Adrenal gland (tissue), 5 donors: ENCODE measurements around the gene PRMT7.

Experiments
- CTCF ChIP-seq, 6 experiments: fragments of 450-650 bp in 4 of 6; fragments of 200-600 bp in 2 of 6; sonication (generic) in 1 of 6; IDR thresholded peaks; 1 replicate in 5 of 6; 2 replicates in 1 of 6; pipeline versions ENCODE4 v1.5.1 to v1.8.0; 2016 to 2021; ENCODE audit warnings: antibody characterized with exemption in 6 of 6, mild to moderate bottlenecking in 2 of 6, moderate library complexity in 1 of 6
- POLR2A ChIP-seq, 2 donors: fragments of 450-650 bp; IDR thresholded peaks; one replicate each; pipeline ENCODE4 v1.6.1; 2017; ENCODE audit warnings: antibody characterized with exemption in 2 of 2, mild to moderate bottlenecking in 2 of 2, moderate library complexity in 1 of 2
- donor health status: DM: no; HTN: no; CAD: no.

- TF ChIP-seq CTCF (IDR thresholded peaks at IDR 0.05): no peak
- no peak for TF ChIP-seq POLR2A (IDR thresholded peaks at IDR 0.05)
Measured at GRCh38 chr16:68335175-68335574, 24.4 kb downstream of the PRMT7 start.
